Endodermal cell (in vitro differentiated cells): ENCODE measurements around the gene ANGPTL5. TPM values are rescaled to one million over a fixed set of nuclear protein-coding genes. Genes with fewer than 3 reads are reported as not detected.

ENCODE experiments used
- DNase-seq: peaks from one replicate; pipeline ENCODE4 v3.0.0-alpha.2; 2017
- H3K27ac ChIP-seq: 2 replicates; pipeline ENCODE4 v1.5.1; 2013; ENCODE audit warnings: mild to moderate bottlenecking, low read depth, low read length, moderate library complexity
- H3K27me3 ChIP-seq: 2 replicates; pipeline ENCODE4 v1.6.1; 2013; ENCODE audit warnings: mild to moderate bottlenecking, low read length, moderate library complexity; ENCODE audit not compliant: insufficient read depth, control insufficient read depth, poor library complexity, severe bottlenecking
- H3K36me3 ChIP-seq: 2 replicates; pipeline ENCODE4 v1.7.0; 2013; ENCODE audit warnings: mild to moderate bottlenecking, low read length, moderate library complexity; ENCODE audit not compliant: control insufficient read depth, insufficient read depth
- H3K4me1 ChIP-seq: one replicate; pipeline ENCODE4 v1.7.0; 2013; ENCODE audit warnings: low read length; ENCODE audit not compliant: control insufficient read depth, insufficient read depth
- H3K4me3 ChIP-seq: 2 replicates; pipeline ENCODE4 v1.5.1; 2013; ENCODE audit warnings: mild to moderate bottlenecking, low read length, moderate library complexity
- H3K9ac ChIP-seq: 2 replicates; pipeline ENCODE4 v1.6.1; 2013; ENCODE audit warnings: mild to moderate bottlenecking, low read length, moderate library complexity; ENCODE audit not compliant: poor library complexity, severe bottlenecking; ENCODE audit errors: extremely low read depth
- H3K9me3 ChIP-seq: 2 replicates; pipeline ENCODE4 v1.6.1; 2013; ENCODE audit warnings: mild to moderate bottlenecking, low read length, moderate library complexity; ENCODE audit not compliant: control insufficient read depth
- H3K27ac Mint-ChIP-seq: 2 replicates; pipeline ENCODE4 v1.8.0; 2020; ENCODE audit warnings: mixed read lengths
- H3K27me3 Mint-ChIP-seq: 2 replicates; pipeline ENCODE4 v1.8.0; 2021; ENCODE audit warnings: mild to moderate bottlenecking, mixed read lengths; ENCODE audit not compliant: insufficient read depth
- H3K36me3 Mint-ChIP-seq: 2 replicates; pipeline ENCODE4 v1.8.0; 2020; ENCODE audit warnings: low read depth, mixed read lengths
- H3K4me1 Mint-ChIP-seq: 2 replicates; pipeline ENCODE4 v1.8.0; 2020; ENCODE audit warnings: mixed read lengths
- H3K4me3 Mint-ChIP-seq: 2 replicates; pipeline ENCODE4 v1.8.0; 2020; ENCODE audit warnings: mild to moderate bottlenecking, moderate library complexity, mixed read lengths
- H3K9me3 Mint-ChIP-seq: 2 replicates; pipeline ENCODE4 v1.8.0; 2020; ENCODE audit warnings: mild to moderate bottlenecking, mixed read lengths
- WGBS, 2 experiments: methylation state at CpG; one replicate each; pipeline versions ENCODE4 v1.1.5 to v1.1.7; 2013; ENCODE audit warnings: missing lambda C conversion rate in 2 of 2, mixed read lengths in 1 of 2; ENCODE audit not compliant: insufficient coverage in 1 of 2, insufficient read length in 1 of 2; 5-methylcytosine and 5-hydroxymethylcytosine counted together
- total RNA-seq, 2 donors: library from RNA; stranded (reverse); fragmentation: NEBNext Ultra II Directional in 1 of 2; extraction: Animal tissue kit (Norgen Biotek cat#: 25700) in 1 of 2; gene quantifications; 2 replicates in 1 of 2; 3 replicates in 1 of 2; pipeline ENCODE4 v1.2.1, GENCODE V29; 2021
- TF ChIP-seq, protein P1 (sequence below): fragments of 200-600 bp; sonication (generic); conservative IDR thresholded peaks from 2 replicates; pipeline ENCODE4 v1.5.0; 2021; ENCODE audit warnings: antibody characterized with exemption, mild to moderate bottlenecking

Gene ANGPTL5
- total RNA-seq, 2 donors from 2014 or later: not detected

DNA sequence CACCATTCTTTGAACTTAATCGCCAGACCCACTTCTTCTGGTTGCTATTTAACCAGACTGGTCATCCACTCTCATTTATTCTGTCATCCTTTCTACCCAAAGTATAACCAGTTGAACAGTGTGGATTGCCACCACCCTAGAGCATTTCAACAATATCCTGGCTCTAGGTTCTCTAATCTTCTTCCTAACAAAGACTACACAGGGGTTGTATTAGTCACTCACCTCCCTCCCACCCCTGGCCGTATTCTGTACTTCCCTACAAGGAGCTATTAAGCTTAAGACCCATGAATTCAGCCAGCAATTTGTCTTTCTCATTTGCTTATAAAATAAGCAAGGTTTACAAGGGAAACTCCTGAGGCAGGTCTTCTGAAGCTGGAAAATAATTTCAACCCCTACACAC lies 48.4 kb downstream of the ANGPTL5 start:
- DNase-seq: no peak
- peaks cover 25% of the 10 kb centered on the region for H3K4me1 Mint-ChIP-seq
- H3K27me3 Mint-ChIP-seq: no peaks in the 10 kb centered on the region
- H3K36me3 Mint-ChIP-seq: no peaks in the 10 kb centered on the region
- H3K27ac ChIP-seq: no peak overlapping the region
- peaks cover 4% of the 10 kb centered on the region for H3K36me3 ChIP-seq
- H3K4me3 ChIP-seq: peak overlapping the region; percentile 21
- TF ChIP-seq, protein P1, sequence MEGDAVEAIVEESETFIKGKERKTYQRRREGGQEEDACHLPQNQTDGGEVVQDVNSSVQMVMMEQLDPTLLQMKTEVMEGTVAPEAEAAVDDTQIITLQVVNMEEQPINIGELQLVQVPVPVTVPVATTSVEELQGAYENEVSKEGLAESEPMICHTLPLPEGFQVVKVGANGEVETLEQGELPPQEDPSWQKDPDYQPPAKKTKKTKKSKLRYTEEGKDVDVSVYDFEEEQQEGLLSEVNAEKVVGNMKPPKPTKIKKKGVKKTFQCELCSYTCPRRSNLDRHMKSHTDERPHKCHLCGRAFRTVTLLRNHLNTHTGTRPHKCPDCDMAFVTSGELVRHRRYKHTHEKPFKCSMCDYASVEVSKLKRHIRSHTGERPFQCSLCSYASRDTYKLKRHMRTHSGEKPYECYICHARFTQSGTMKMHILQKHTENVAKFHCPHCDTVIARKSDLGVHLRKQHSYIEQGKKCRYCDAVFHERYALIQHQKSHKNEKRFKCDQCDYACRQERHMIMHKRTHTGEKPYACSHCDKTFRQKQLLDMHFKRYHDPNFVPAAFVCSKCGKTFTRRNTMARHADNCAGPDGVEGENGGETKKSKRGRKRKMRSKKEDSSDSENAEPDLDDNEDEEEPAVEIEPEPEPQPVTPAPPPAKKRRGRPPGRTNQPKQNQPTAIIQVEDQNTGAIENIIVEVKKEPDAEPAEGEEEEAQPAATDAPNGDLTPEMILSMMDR: no peak
- H3K4me3 Mint-ChIP-seq: no peak overlapping the region
- H3K9ac ChIP-seq: no peak overlapping the region
- peaks cover 8% of the 10 kb centered on the region for H3K4me1 ChIP-seq
- peaks cover 8% of the 10 kb centered on the region for H3K9me3 Mint-ChIP-seq
- no peaks in the 10 kb centered on the region for H3K27me3 ChIP-seq
- WGBS, 2 experiments: 82 to 90% methylated on average over 1 to 2 of the region's 2 CpGs
- H3K9me3 ChIP-seq: peaks cover 24% of the 10 kb centered on the region
- no peak overlapping the region for H3K27ac Mint-ChIP-seq

DNA sequence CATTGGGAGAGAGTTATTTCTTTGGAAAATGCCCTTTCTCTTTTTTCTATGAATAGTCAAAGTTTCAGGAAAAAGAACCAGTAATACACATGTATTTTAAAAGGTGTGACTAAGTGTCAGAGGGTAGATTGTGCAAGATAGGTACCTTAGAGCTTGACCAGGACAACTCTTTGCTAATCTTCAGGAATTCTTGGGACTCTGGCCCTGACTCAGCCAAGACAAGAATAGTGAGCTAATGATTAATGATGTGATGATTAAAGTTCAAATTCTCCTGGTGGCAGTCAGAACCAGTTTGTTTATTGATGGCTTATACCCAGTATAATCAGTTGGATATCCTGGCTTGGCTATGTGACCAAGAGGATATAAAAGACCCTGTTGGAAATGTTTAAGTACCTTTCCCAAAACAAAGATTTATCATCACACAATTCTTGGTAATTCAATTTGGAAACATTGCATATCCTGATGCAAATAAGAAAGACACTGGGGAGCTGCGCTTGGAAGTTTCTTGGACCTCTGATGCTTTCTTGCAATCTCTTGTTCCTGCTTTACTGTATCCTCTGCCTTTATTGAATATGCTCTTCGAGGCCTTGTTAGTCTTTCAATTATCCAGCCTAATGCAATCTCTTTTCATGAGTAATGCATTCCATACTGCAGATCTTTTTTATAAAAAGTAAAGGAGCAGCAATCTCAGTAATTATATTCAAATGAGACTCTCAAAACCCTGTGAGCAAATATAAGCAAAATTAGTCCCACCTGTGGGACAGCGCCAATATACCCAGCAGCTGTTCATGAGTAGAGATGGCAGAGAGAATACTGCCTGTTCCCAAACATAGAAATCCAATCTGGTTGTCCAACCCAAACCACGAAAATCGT lies 49.5 kb downstream of the ANGPTL5 start:
- H3K9me3 Mint-ChIP-seq: peaks cover 8% of the 10 kb centered on the region
- H3K27ac Mint-ChIP-seq: peak overlapping the region; percentile 59
- no peak overlapping the region for H3K4me3 Mint-ChIP-seq
- DNase-seq: no peak
- Histone ChIP-seq H3K9ac (no peak overlapping the region), H3K4me1 (peaks cover 9% of the 10 kb centered on the region), H3K4me3 (peak overlapping the region; percentile 21), H3K9me3 (peaks cover 24% of the 10 kb centered on the region), H3K36me3 (peaks cover 4% of the 10 kb centered on the region), H3K27me3 (no peaks in the 10 kb centered on the region), H3K27ac (no peak overlapping the region)
- 86 to 91% methylated on average over 4 to 5 of the region's 5 CpGs for WGBS, 2 experiments
- TF ChIP-seq, protein P1: no peak
- no peaks in the 10 kb centered on the region for H3K27me3 Mint-ChIP-seq
- H3K36me3 Mint-ChIP-seq: no peaks in the 10 kb centered on the region
- peaks cover 34% of the 10 kb centered on the region for H3K4me1 Mint-ChIP-seq

DNA sequence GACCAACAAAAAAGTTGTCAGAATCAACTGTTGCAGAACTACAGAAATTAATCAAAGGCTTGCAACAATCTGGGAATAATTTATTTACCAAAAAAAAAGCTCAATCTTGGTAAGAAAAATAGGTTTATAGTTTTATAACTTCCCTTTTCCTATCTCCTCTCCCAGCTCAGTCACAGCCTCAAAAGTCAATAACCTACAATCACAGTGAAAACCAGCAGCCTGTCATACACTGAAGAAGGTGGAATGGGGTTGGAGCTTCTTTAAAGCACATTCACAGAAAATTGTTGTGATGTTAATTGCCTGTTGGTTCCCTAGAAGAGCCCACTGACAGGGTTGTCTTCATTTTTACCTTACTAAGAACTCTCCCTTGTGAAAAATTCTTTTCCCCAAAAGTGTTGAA lies 52.2 kb downstream of the ANGPTL5 start:
- H3K4me1 Mint-ChIP-seq: peaks cover 38% of the 10 kb centered on the region
- no peaks in the 10 kb centered on the region for H3K27me3 Mint-ChIP-seq
- no peaks in the 10 kb centered on the region for H3K27me3 ChIP-seq
- H3K36me3 Mint-ChIP-seq: no peaks in the 10 kb centered on the region
- TF ChIP-seq, protein P1: no peak
- peaks cover 8% of the 10 kb centered on the region for H3K9me3 Mint-ChIP-seq
- H3K4me1 ChIP-seq: peaks cover 9% of the 10 kb centered on the region
- no peak overlapping the region for H3K9ac ChIP-seq
- DNase-seq: no peak
- H3K4me3 Mint-ChIP-seq: no peak overlapping the region
- peak overlapping the region; percentile 42 for H3K4me3 ChIP-seq
- H3K36me3 ChIP-seq: peaks cover 4% of the 10 kb centered on the region
- no peak overlapping the region for H3K27ac Mint-ChIP-seq
- peaks cover 24% of the 10 kb centered on the region for H3K9me3 ChIP-seq
- no peak overlapping the region for H3K27ac ChIP-seq
